ENCODE data around the gene PTGFRN.

GRCh38 chr1:116874733-116875249 lies 34.9 kb upstream of the PTGFRN start:
- TF ChIP-seq EZH2 (IDR thresholded peaks at IDR 0.05; ENCODE audit: borderline replicate concordance, low read length) (no peak), CTCF (conservative IDR thresholded peaks at IDR 0.05 in 1 of 2, IDR thresholded peaks at IDR 0.05 in 1 of 2; ENCODE audit: extremely low read depth in 1 of 2, insufficient read depth in 1 of 2, low read depth in 1 of 2, low read length in 2 of 2) (no peak)
